ENCODE results near the gene NUDT6. TPM values are rescaled to one million over a fixed set of nuclear protein-coding genes. Genes with fewer than 3 reads are reported as not detected.
"Not testable (repeated sequence)": the region's sequence is repeated elsewhere in the genome, so short reads cannot be mapped to it uniquely, and the experiment has no call there.

NUDT6 gene
- total and polyA plus RNA-seq, 11 donors, result 6.7 to 22.5 (median 15.1) TPM

DNA sequence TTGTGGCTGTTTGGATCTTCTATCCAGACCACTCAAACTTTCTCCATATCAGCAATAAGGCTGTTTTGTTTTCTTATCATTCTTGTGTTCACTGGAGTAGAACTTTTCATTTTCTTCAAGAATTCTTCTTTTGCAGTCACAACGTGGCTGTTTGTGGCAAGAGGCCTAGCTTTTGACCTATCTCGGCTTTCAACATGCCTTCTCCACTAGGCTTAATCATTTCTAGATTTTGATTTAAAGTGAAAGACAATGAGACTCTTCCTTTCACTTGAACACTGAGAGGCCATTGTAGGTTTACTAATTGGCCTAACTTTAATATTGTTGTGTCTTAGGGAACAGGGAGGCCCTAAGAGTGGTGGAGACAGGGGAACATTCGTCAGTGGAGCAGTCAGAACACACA lies 76.6 kb downstream of the NUDT6 start:
- TF ChIP-seq CTCF (IDR thresholded peaks at IDR 0.05), result no peak
- TF ChIP-seq POLR2A (IDR thresholded peaks at IDR 0.05), result no peak

DNA sequence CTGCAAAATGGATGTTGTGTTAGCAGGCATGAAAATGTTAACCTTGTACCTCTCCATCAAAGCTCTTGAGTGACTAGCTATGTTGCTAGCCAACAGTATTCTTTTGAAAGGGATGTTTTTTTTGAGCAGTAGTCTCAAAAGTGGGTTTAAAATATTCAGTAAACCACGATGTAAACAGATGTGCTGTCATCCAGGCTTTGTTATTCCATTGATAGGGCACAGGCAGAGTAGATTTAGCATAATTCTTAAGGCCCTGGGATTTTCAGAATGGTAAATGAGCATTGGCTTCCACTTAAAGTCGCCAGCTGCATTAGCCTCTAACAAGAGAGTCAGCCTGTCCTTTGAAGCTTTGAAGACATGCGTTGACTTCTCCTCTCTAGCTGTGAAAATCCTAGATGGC lies 77.3 kb downstream of the NUDT6 start:
- Histone ChIP-seq H3K27ac (peak overlapping the region in 1 of 12 donors; percentile 9), H3K36me3 (peaks cover 0 to 4% (median 0%) of the 10 kb centered on the region in 9 donors), H3K9me3 (no peaks in the 10 kb centered on the region), H3K4me1 (peaks cover 0 to 28% (median 5%) of the 10 kb centered on the region in 12 donors), H3K27me3 (no peaks in the 10 kb centered on the region), H3K4me3 (no peak overlapping the region)
- intact Hi-C loops (cut with DNase I), result loop anchor here in 1 of 10 donors (10.0 kb wide), 1 partner anchor 60 kb away; no protein-coding TSS in a partner anchor
- WGBS, 4 donors, result 87 to 89% (median 88%) methylated on average over 3 of the region's 3 CpGs
- ATAC-seq, result no peak
- DNase-seq, result no peak
- TF ChIP-seq POLR2A (IDR thresholded peaks at IDR 0.05) (no peak), CTCF (IDR thresholded peaks at IDR 0.05) (no peak)

More for the DNA sequence above, 76.6 kb downstream of the NUDT6 start:
- no peaks in the 10 kb centered on the region for H3K9me3 ChIP-seq
- peaks cover 0 to 21% (median 3%) of the 10 kb centered on the region in 12 donors for H3K4me1 ChIP-seq
- WGBS, 4 donors, result 78 to 90% (median 82%) methylated on average over 3 of the region's 3 CpGs
- H3K27ac ChIP-seq, result peak overlapping the region in 1 of 12 donors; percentile 9
- no peaks in the 10 kb centered on the region for H3K27me3 ChIP-seq
- no peaks in the 10 kb centered on the region for H3K36me3 ChIP-seq
- ATAC-seq (no peak), DNase-seq (no peak)
- no peak overlapping the region for H3K4me3 ChIP-seq
- intact Hi-C loops (cut with DNase I), result loop anchor here in 1 of 10 donors (10.0 kb wide), 1 partner anchor 59 kb away; no protein-coding TSS in a partner anchor

DNA sequence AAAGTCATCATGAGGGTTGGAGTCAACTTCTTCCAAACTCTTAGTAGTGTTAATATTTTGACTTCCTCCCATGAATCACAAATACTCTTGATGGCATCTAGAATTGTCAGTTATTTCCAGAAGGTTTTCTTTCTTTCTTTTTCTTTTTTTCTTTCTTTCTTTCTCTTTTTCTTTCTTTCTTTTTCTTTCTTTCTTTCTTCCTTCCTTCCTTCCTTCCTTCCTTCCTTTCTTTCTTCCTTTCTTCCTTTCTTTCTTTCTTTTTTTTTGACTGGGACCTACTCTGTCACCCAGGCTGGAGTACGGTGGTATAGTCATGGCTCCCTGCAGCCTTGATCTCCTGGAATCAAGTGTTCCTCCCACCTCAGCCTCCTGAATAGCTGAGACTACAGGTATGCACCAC lies 78.0 kb downstream of the NUDT6 start:
- Histone ChIP-seq H3K4me1 (peaks cover 0 to 28% (median 5%) of the 10 kb centered on the region in 12 donors), H3K27ac (peak overlapping the region in 1 of 12 donors; percentile 9)
- not testable (repeated sequence) for DNase-seq, H3K27me3 ChIP-seq, H3K4me3 ChIP-seq, H3K9me3 ChIP-seq, ATAC-seq, H3K36me3 ChIP-seq
- intact Hi-C loops (cut with DNase I), result loop anchor here in 1 of 10 donors (10.0 kb wide), 1 partner anchor 60 kb away; no protein-coding TSS in a partner anchor
- 93 to 100% (median 99%) methylated on average over 1 of the region's 1 CpG for WGBS, 4 donors

DNA sequence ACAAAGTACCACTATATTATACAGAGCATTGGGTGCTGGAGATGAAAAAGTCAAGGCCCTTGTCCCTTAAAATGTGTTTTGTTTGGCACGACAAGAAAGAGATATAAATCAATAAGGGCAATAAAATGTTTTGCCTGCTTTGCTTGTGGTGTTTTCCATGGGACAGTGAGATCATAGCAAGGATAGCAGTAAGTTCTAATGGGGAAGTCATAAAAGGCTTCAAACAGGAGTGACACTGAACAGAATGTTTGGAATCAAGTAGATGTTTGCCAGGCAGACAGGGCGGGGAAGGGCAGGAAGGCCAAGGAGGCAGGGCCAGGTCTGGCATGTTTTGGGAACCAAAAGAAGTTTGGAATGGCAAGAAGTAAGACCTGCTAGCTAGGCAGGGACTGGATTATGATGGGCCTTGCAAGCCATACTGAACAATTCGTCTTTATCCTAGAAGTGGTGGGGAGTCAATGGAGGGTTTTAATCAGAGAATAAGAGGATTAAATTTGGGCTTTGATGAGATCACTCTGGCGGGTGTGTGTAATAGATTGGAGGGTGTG lies 79.3 kb downstream of the NUDT6 start:
- TF ChIP-seq CTCF (IDR thresholded peaks at IDR 0.05) (no peak), POLR2A (IDR thresholded peaks at IDR 0.05) (no peak)
- Histone ChIP-seq H3K27ac (peak overlapping the region in 2 of 12 donors; percentile 6 to 61), H3K27me3 (no peaks in the 10 kb centered on the region), H3K4me3 (no peak overlapping the region), H3K9me3 (no peaks in the 10 kb centered on the region), H3K4me1 (peaks cover 0 to 28% (median 5%) of the 10 kb centered on the region in 12 donors), H3K36me3 (peaks cover 0 to 15% (median 0%) of the 10 kb centered on the region in 9 donors)
- ATAC-seq (peak in 3 of 4 donors; percentile 32 to 54 (median 50)), DNase-seq (no peak)
- intact Hi-C loops (cut with DNase I), result loop anchor here in 1 of 10 donors (10.0 kb wide), 1 partner anchor 62 kb away; no protein-coding TSS in a partner anchor
- 70 to 79% (median 73%) methylated on average over 4 of the region's 4 CpGs for WGBS, 4 donors

Other genes with a start within 250 kb of the NUDT6 start
- gene BBS12, start 189.9 kb downstream of the NUDT6 start, total RNA-seq, result 10 to 100 TPM in 2 of 9 donors, 1 to 10 TPM in 7; 3.4 to 11.9 (median 6.8) TPM
- 1 to 10 TPM; 1.1 to 8.7 TPM for gene BBS12, start 189.9 kb downstream of the NUDT6 start, polyA plus RNA-seq
- gene FGF2, start 95.8 kb downstream of the NUDT6 start, total RNA-seq, result 10 to 100 TPM in 1 of 9 donors, 1 to 10 TPM in 8; 3.9 to 14.4 (median 6.4) TPM
- 1 to 10 TPM; 2.2 to 4.1 TPM for gene FGF2, start 95.8 kb downstream of the NUDT6 start, polyA plus RNA-seq